NCI-H748 (cell line): ENCODE measurements around the gene ZNF143.
A peak's percentile ranks its signal among the peaks of the same experiment; 100 is the strongest.

Experiments used
- DNase-seq: peaks from one replicate; lab custom pipeline; 2025; ENCODE audit not compliant: unreplicated experiment; lab: John Stamatoyannopoulos, UW

Gene ZNF143

DNA sequence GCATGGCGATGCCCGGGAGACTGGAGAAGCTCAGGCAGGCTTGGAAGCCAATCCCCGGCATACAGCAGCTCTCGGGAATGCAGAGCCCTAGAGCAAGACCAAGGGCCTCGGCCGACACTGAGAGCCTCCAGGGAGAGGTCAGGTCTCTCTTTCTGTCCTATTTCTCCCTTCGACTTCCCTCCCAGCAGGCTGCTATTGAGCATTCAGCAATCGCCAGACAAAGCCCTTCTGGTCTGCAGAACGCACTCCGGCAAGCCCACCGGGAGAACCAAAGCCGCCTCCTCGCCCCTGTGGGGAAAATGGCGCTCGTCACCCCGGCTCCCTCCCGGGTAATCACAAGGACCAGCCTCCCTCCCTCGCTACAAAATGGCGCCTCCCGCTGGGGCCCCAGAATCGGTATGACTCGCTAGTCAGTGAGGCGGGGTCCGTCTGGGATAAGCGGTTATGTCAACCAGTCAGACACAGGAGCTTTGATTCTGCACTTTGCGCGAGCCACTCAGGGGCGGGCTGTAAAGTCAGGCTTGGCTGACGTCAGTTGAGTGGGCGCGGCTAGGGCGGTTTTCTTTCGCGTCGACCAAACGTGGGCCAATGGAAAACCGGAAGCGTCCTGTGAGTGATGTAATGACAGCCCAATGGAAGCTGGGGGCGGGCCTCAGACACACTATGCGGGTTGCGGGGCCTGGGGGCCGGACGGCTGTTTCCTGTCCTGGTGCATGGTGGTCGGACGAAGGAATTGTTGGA lies at the start of gene ZNF143:
TSS of gene ZNF143 (plus strand) at position 691 of the 741 bp plus-strand sequence. CDS start 10,297 bp downstream, outside the sequence.
- peak; percentile 100 for DNase-seq

DNA sequence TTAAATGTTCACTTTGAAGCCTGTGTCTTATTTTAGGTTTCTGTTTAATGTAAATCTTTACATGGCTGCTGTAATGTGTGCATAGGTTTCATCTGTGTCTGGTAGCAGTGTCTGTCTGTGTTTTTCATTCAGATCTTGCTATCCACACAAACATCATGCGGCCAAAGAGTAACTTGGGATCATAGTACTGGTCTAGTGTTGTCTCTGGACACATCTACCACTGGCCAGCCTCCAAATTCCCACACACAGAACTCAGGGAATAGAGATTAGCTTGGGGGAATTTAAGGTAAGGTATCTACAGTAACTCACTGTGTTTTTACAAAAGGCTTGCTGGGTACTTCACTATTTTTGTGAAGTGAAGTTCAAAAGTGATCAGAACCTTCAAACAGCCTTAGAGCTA lies 32.1 kb upstream of the ZNF143 start:
- DNase-seq, result no peak

DNA sequence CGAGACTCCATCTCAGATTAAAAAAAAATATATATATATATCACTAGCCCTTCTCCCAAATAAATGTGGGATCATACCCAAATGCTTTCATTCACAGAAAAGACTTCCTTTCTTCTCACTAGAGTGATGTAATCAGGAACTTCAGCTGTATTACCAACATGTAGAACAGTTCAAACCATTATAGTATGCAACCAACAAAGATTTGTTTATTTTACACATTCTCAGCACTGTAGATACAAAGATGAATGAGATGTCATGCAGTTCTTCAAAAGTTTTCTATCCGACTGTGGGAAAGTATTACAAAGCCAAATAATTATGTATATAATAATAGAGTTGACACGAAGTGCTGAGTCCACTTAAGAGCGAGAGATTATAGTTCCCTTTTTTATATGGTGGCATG lies 22.2 kb upstream of the ZNF143 start:
- no peak for DNase-seq

DNA sequence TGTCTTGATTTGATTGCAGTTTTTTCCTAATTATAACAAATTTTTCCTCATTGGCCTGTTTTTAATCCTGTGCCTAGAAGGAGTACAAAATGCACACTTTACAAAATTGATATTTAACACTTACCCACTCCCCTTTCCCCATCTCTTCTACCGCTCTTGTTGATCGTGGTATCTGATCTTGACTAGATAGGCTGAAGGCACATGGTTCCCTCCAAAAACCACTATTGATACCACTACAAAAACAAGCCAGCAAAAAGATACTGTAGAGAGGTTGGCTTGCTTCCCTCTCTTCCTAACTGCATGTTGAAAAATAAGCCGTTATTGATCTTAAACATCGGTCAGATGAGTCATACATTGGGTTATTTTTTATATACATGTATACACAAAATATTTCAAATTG lies 14.6 kb upstream of the ZNF143 start:
- DNase-seq, result no peak

DNA sequence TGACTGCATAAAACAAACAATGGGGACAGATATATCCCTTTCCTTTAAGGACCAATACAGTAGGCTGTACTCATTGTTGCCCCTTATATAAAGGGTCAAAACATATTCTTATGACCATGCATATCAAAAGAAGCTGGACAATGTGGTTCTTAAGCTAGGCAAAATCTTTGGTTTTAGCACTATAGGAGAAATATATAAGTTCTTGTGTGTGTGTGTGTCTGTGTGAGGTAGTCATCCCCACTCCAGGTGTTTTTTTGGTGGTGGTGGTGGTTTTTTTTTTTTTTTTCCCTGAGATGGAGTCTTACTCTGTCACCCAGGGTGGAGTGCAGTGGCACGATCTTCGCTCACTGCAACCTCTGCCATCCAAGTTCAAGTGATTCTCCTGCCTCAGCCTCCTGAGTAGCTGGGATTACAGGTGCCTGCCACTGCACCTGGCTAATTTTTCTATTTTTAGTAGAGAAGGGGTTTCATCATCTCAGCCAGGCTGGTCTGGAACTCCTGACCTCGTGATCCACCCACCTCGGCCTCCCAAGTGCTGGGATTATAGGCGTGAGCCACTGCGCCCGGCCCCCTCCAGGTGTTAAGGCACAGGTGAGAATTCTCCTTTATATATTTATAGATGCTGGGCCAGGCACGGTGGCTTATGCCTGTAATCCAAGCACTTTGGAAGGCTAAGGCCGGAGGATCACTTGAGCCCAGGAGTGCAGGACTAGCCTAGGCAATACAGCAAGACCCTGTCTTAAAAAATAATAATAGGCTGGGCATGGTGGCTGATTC lies 12.0 kb upstream of the ZNF143 start:
- no peak for DNase-seq

DNA sequence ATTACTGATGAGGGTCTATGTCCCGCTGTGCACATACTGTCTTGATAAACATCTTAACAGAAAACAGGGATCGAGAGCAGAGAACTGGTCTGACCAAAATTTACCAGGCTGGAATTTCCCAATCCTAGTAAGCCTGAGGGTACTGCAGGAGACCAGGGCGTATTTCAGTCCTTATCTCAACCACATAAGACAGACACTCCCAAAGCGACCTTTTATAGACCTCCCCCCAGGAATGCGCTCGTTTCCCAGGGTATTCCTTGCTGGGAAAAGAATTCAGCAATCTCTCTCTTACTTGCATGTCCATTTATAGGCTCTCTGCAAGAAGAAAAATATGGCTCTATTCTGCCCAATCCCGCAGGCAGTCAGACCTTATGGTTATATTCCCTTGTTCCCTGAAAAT lies 8.8 kb upstream of the ZNF143 start:
- peak; percentile 5 for DNase-seq

DNA sequence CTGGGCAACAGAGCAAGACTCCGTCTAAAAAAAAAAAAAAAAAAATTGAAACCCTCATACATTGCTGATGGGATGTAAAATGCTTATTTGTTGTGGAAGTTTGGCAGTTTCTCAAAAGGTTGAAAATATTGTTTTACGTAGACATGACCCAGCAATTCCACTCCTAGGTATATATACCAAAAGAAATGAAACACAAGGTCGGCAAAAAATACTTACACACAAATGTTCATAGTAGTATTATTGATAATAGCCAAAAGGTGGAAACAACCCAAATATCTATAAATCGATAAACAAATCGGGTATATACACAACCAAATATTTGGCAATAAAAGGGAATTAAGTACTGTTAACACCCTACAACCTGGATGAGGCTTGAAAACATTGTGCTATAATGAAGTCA lies 5.1 kb upstream of the ZNF143 start:
- no peak for DNase-seq

DNA sequence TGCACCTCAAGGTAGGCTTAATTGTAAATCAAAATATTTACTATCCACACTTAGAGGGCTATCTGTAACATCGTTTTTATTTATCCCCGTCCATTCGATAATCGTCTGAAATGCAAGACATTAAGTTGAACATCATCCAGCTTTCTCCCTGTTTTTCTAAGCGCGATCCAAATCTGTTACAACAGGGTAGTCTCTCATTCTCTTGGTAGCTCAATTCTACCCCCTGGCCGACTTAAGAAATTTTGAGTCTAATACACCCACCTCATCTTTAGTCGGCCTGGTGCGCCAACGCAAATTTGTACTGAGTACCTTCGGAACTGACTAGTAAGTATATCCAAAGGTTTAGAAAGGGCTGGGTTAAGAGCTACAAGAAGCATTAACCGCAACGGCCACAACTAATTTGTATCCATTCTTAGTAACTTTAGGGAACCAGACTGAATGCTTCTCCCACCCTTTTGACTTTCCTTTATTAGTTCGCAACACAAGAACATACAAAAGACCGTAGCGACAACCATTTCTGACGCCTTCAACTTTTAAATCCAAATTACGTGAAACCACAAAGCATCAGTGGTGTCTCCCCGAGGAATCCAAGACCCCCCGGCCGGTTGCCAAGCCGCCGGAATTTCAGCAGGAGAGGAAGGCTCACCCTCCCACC lies 1.0 kb upstream of the ZNF143 start:
- DNase-seq, result peak; percentile 58

DNA sequence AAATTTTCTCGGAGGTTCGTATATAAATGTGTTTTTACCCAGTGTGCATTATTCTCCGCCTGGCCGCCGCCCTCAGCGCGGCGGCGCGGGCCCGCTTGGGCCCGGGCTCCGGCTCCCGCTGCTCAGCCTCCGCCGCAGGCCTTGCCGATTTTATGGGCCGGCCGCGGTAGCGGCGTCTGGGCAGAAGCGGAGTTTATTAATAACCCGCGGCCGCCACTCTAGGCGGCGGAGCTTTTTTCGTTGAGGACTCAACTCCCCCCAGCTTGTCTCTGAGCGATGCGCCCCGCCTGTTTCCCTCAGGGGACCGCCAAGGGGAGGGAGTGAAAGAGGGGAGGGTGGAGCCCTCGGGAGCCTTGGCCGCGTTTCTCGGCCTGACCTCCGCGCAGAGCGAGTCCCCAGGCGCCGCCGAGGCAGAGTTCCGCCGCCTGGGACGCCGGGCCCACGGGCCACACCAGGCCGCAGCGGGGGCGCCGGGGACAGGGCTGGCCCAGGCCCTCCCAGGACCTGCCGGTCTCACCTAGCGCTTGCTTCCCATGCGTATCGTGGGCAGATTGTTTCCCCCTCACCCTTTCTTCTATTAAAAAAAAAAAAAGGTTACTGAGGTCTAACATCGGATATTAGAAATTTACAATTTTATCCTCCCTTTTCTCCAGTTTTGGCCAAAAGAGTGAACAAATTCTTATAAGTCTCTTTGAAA lies 399 bp downstream of the ZNF143 start:
- peak; percentile 95 for DNase-seq

DNA sequence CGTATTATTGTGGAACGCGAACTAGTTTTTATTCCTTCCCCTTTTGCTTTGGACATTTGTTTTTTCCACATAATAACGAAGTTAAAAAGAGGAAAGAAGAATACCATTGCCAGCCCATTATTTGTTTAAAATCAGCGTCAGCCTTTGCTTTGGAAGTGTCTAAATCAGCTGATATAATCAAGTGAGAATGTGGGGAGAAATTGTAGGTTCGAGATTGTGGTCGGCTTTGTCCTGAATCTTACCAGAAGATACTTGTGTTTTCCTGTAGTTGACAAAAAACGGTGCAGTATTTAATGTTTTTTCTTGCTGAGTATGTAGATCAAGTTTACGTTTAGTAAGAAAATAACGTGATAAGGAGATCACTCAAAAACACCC lies 935 bp downstream of the ZNF143 start:
- DNase-seq, result peak; percentile 19

DNA sequence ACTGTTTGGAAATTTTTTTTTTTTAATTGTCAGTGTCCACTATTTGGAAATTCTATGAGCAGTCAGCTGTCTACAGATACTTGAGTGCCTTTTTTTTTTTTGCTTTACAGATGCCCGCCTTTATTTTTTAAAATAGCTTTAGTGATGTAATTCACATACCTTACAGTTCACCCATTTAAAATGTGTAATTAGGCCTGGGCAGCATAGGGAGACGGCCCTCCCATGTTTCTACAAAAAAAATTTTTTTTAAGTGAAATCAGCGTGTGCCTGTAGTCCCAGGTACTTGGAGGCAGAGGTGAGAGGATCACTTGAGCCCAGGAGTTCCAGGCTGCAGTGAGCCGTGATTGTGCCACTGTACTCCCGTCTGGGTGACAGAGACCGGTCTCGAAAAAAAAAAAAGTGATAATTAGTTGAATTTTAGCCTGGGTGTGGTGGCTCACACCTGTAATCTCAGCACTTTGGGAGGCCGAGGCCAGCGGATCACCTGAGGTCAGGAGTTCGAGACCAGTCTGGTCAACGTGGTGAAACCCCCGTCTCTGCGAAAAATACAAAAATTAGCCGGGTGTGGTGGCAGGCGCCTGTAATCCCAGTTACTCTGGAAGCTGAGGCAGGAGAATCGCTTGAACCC lies 1.5 kb downstream of the ZNF143 start:
- no peak for DNase-seq

DNA sequence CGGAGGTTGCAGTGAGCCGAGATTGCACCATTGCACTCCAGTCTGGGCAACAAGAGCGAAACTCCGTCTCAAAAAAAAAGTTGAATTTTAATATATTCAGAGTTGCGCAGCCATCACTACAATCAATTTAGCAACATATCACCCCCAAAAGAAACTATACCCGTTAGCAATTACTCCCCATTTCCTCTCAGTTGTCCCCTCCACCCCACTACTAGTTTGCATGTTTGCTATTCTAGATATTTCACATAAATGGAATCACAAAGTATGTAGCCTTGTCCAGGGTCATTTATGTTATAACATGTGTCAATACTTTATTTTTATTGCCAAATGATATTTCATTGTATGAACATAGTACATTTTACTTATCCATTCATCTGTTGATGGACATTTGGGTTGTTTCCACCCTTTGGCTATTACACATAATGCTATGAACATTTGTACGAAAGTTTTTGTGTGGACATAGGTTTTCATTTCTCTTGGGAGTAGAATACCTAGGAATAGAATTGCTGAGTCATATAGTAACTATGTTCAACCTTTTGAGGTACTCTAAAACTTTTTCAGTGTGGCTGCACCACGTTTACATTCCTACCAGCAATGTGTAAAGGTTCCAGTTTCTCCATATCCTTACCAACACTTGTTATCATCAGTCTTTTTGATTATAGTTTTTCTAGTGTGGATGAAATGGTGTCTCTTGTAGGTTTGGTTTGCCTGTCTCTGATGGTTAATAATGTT lies 2.2 kb downstream of the ZNF143 start:
- DNase-seq, result no peak

DNA sequence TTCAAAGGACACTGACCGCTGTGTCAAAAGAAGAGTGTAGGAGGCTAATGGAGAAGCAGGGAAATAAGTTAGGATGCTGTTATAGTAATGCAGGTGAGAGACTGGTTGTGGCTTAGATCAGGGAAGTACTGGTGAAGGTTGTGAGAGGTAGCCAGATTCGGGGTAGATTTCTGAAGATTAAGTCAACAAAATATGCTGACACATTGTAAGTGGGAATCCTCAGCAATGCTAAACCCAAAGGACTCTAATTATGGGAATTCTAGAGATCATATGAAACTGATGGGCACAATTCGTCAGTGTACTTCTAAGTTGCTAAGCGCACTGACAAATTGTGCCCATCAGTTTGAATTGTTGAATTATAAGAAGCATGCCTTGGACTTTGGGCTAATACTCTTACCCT lies 10.0 kb downstream of the ZNF143 start:
- no peak for DNase-seq

DNA sequence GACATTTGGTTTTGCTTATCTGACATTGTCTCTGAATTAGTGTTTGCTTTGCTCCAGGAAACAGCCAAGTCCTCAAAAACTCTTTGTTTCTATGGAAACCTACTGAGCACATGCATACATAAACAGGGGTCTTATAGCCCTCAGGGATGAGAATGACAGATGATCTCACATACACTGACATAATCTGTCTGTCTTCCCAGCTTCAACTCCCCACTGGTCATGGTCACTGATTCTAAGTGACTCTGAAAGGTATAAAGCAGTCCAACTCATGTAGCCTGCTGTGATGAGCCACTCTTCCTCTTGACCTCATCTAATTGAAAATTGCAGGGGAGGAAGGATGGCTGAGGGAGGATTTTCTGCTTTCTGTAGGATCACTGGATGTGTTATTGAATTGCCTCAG lies 12.6 kb downstream of the ZNF143 start:
- peak; percentile 37 for DNase-seq

DNA sequence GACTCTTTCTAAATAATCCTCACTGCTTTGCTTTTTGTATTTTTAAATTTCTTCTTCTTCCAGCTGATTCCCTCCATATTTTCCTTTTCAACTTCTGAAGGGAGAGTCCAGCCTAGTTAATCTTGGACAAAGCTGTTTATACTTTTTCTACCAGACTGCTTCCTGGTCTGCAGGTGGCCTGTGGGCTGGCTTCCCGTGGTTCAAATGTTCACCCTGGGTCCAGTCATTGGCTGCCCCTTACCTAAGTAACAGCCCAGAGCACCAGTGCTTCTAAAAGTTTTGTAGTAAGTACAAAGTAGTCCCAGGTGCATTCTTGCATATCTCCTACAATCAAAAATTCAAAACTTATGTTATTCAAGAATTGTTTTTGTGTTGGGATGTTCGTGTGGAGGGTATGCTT lies 19.1 kb downstream of the ZNF143 start:
- no peak for DNase-seq

DNA sequence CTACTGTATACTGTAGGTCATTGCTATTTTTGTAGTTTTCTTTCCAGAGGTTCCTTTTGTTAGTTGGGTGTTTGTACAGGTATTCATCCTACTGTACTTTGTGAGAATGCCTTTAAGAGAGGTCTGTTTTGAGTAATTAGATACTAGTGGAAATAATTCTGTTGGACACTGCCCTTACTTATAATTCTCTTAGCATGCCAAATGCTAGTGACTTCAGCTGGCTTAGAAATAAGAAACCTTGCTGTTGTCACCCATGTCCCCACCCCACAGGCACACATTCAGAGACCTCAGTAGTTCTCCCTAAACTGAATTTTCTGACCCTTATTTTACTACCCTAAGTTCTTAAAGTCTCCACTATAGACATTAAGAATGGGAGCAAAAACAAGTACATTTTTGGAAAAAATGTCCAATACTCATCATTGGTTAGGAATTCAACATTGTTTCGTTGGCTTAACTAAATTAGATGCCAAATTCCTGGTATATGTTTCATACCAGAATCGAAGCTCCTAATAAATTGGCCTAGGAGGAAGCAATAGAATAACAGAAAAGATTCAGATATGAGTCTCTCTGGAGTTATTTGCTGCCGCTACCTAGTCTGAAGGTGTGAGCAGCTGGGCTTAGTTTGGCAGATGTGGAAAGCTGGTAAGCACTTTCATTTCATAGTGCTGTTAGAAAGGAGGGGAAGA lies 28.4 kb downstream of the ZNF143 start:
- no peak for DNase-seq

DNA sequence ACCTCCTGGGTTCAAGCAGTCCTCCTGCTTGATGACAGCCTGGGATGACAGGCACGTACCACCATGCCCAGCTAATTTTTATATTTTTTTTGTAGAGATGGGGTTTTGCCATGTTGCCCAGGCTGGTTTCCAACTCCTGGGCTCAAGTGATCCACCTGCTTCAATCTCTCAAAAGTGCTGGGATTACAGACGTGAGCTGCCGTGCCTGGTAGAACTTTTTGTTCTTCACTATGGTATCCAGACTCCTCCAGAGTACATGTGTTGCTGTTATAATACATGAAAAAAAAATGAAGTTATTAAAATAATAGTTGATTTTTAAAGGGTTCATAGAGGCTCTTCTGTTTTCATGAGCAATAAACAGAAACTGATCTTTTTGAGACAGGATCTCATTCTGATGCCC lies 29.6 kb downstream of the ZNF143 start:
- DNase-seq, result no peak

DNA sequence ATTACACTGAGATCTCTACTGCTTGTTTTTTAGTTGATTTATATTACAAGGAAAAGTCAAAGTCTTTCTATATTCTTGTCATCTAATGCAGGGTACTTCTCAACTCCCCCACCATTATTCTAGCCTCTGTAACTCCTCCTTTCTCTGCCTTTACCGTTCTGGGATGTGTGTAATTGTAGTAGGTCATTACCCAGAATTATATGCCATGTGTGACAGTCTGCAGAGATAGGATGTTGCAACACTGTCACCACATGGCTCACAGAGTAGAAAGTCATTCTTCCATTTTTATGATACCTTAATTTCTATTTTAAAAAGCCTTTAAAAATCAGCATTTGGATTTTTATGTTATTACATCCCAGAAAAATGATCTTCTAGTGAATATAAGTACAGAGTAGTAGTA lies 32.7 kb downstream of the ZNF143 start:
- no peak for DNase-seq

DNA sequence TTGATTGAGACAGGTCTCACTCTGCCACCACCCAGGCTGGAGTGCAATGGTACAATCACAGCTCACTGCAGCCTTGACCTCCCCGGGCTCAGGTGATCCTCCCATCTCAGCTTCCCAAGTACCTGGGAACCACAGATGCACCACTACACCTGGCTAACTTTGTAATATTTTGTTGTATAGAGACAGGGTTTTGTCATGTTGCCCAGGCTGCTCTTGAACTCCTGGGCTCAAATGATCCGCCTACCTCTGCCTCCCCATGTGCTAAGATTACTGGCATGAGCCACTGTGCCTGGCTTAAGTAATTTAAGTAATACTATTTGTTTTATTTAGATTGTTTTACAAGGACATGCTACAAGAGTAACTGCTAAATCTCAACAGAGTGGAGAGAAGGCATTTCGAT lies 33.5 kb downstream of the ZNF143 start:
- DNase-seq, result no peak
